OCI-LY1 (cell line): ENCODE data around the gene RAB11B.

ENCODE experiments used
- EZH2 ChIP-seq: fragments of 200-600 bp; sonication (generic), shearing (Covaris generic); IDR thresholded peaks from 2 replicates; pipeline ENCODE4 v1.8.0; 2017; ENCODE audit warnings: borderline replicate concordance, mixed run types, mild to moderate bottlenecking, antibody characterized with exemption, low read length, moderate library complexity, mixed read lengths
- TF ChIP-seq, protein P1 (sequence below): fragments of 200-600 bp; sonication (generic), shearing (Covaris generic); IDR thresholded peaks from 2 replicates; pipeline ENCODE4 v1.5.1; 2017; ENCODE audit warnings: mild to moderate bottlenecking, antibody characterized with exemption, low read length, moderate library complexity, mixed read lengths

DNA sequence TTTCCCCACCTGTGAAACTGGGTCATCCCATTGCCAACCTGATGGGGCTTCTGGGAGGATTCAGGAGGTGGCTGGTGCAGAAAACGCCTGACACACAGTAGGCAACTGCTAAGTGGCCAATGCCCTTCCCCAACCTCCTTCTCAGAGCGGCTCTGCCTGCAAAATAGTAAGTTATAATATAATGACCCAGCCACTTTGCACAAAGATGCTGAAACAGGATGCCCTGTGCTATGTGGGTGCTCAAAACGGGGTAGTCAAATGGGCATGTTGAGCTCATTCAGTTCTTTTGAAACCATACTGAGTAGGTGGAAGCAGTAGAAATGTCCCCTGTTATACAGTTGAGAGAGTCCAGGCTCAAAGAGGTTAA is 23.5 kb downstream of the RAB11B start:
- TF ChIP-seq, protein P1, sequence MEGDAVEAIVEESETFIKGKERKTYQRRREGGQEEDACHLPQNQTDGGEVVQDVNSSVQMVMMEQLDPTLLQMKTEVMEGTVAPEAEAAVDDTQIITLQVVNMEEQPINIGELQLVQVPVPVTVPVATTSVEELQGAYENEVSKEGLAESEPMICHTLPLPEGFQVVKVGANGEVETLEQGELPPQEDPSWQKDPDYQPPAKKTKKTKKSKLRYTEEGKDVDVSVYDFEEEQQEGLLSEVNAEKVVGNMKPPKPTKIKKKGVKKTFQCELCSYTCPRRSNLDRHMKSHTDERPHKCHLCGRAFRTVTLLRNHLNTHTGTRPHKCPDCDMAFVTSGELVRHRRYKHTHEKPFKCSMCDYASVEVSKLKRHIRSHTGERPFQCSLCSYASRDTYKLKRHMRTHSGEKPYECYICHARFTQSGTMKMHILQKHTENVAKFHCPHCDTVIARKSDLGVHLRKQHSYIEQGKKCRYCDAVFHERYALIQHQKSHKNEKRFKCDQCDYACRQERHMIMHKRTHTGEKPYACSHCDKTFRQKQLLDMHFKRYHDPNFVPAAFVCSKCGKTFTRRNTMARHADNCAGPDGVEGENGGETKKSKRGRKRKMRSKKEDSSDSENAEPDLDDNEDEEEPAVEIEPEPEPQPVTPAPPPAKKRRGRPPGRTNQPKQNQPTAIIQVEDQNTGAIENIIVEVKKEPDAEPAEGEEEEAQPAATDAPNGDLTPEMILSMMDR = no peak
- no peak for TF ChIP-seq EZH2
